Breast epithelium (tissue), 3 donors: ENCODE data around the gene ZMIZ1.

Source experiments
- POLR2A ChIP-seq: fragments of 450-650 bp; IDR thresholded peaks from one replicate; pipeline ENCODE4 v1.6.1; 2016; ENCODE audit warnings: antibody characterized with exemption, mild to moderate bottlenecking, moderate library complexity
- POLR2AphosphoS5 ChIP-seq, 3 donors: sonication (generic); formaldehyde crosslinking; IDR thresholded peaks; one replicate each; pipeline ENCODE4 v1.6.1; 2017; ENCODE audit warnings: antibody characterized with exemption in 3 of 3
- TF ChIP-seq, protein P1 (sequence below), 3 donors: fragments of 450-650 bp; IDR thresholded peaks; one replicate each; pipeline ENCODE4 v1.5.1; 2016 to 2017; ENCODE audit warnings: antibody characterized with exemption in 3 of 3, mild to moderate bottlenecking in 3 of 3, moderate library complexity in 3 of 3

DNA sequence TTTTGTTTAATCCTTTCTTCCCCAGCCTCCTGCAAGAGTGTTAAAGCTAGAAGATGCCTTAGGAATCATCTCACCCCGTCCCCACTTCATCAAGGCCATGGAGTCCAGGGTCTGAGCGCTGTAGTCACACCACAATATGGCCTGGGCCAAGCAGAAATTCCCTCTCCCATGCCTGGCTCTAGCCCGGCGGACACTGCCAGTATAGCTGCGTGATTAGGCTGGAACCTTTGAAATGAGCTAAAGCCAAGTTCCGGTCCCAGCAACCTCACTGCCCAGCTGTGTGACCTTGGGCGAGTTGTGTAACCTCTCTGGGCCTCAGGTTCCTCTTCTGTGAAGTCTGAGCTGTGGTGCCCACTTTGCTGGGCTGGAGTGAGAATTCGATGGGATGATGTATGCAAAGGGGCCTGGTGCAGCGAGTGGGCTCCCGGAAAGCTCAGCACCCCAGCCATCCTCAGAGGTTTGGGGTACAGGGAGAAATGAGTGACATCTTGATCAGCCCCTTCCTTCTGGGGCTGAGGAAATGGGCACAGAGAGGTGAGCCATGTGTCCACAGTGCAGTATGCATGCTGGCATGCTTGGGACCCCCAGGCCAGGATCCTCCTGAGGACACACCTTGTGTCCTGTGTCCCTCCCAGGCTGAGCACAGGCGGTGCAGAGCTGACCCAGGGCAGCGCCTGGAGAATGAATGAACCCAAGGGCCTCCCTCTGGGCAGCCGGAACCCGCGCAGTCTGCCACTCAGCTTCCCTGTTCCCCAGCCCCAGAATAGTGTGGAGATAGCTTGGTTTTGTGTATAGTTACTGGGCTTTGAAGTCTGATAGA, 118.6 kb downstream of the ZMIZ1 start:
- TF ChIP-seq, protein P1, sequence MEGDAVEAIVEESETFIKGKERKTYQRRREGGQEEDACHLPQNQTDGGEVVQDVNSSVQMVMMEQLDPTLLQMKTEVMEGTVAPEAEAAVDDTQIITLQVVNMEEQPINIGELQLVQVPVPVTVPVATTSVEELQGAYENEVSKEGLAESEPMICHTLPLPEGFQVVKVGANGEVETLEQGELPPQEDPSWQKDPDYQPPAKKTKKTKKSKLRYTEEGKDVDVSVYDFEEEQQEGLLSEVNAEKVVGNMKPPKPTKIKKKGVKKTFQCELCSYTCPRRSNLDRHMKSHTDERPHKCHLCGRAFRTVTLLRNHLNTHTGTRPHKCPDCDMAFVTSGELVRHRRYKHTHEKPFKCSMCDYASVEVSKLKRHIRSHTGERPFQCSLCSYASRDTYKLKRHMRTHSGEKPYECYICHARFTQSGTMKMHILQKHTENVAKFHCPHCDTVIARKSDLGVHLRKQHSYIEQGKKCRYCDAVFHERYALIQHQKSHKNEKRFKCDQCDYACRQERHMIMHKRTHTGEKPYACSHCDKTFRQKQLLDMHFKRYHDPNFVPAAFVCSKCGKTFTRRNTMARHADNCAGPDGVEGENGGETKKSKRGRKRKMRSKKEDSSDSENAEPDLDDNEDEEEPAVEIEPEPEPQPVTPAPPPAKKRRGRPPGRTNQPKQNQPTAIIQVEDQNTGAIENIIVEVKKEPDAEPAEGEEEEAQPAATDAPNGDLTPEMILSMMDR (IDR thresholded peaks at IDR 0.05): no peak
- TF ChIP-seq POLR2AphosphoS5 (IDR thresholded peaks at IDR 0.05): no peak
- TF ChIP-seq POLR2A: no peak
